Right lobe of liver (tissue), 4 donors: ENCODE measurements around the gene NPY1R.

Experiments used
- CTCF ChIP-seq, 4 donors: fragments of 200-600 bp in 3 of 4; fragments of 450-650 bp in 1 of 4; IDR thresholded peaks; one replicate each; pipeline versions ENCODE4 v1.5.1 to v1.8.0; 2016 to 2022; ENCODE audit warnings: antibody characterized with exemption in 4 of 4, mild to moderate bottlenecking in 2 of 4
- POLR2A ChIP-seq: fragments of 450-650 bp; IDR thresholded peaks from one replicate; pipeline ENCODE4 v1.6.1; 2017; ENCODE audit warnings: antibody characterized with exemption, mild to moderate bottlenecking
- donor health status: DM: no; HTN: no; CAD: no.
- donor health status: DM: no; HTN: no; CAD: no.
- donor health status: DM: no; HTN: yes; CAD: no.

DNA sequence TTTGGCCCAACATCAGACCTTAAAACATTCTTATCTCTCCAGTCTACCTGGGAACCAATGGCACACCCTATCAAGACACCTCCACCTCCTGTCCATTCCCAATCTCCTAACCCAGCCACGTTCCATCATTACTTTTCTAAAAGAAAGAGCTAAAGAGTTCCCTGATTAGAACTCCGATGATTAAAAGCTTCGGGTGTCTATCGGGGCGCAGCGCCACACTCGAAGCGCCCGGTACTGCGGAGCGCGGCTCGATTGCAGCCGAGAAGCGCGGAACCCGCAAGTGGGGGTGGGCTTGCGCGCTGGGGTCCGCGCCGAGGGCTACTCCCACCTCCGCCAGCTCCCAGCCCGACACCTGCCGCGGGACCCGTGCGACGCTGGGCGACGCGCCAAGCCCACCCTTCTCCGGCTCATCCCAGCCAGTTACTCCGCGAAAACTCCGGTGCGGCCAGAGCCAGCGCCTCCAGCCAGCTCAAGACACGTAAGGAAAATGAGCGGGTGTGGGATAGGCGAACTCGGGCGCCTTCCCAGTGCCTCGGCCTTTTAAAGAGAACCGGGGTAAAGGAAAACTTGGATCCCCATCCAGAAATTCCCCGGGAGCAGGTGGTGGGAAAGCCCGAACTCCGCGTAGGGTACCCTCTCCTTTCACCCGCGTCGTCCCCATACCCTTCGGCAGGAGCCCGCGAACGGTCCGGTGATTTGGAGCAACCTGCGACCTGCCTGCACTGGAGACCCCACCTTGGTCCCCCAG is 593 bp downstream of the NPY1R start:
- TF ChIP-seq CTCF (IDR thresholded peaks at IDR 0.05) (no peak), POLR2A (no peak)
